BLaER1 (cell line): ENCODE data around the gene EXOC2.

Experiments
- H3K27ac ChIP-seq: shearing (Covaris generic); formaldehyde crosslinking; 2 replicates; pipeline ENCODE4 v1.8.1; 2022
- H3K27me3 ChIP-seq: shearing (Covaris generic); formaldehyde crosslinking; 2 replicates; pipeline ENCODE4 v1.8.1; 2022
- H3K36me3 ChIP-seq: shearing (Covaris generic); formaldehyde crosslinking; 2 replicates; pipeline ENCODE4 v1.8.1; 2022
- H3K4me1 ChIP-seq: shearing (Covaris generic); formaldehyde crosslinking; 2 replicates; pipeline ENCODE4 v1.8.1; 2022
- H3K4me2 ChIP-seq: shearing (Covaris generic); formaldehyde crosslinking; 2 replicates; pipeline ENCODE4 v1.8.1; 2022
- H3K4me3 ChIP-seq: shearing (Covaris generic); formaldehyde crosslinking; 2 replicates; pipeline ENCODE4 v1.8.1; 2022
- H3K9ac ChIP-seq: shearing (Covaris generic); formaldehyde crosslinking; 2 replicates; pipeline ENCODE4 v1.8.1; 2022
- H3K9me3 ChIP-seq: shearing (Covaris generic); formaldehyde crosslinking; 2 replicates; pipeline ENCODE4 v1.8.1; 2022
- H4K20me1 ChIP-seq: shearing (Covaris generic); formaldehyde crosslinking; 2 replicates; pipeline ENCODE4 v1.8.1; 2022
- Cebpa-rat ChIP-seq: shearing (Covaris generic); IDR thresholded peaks from 2 replicates; pipeline ENCODE4 v1.8.1; 2022

The EXOC2 gene

DNA sequence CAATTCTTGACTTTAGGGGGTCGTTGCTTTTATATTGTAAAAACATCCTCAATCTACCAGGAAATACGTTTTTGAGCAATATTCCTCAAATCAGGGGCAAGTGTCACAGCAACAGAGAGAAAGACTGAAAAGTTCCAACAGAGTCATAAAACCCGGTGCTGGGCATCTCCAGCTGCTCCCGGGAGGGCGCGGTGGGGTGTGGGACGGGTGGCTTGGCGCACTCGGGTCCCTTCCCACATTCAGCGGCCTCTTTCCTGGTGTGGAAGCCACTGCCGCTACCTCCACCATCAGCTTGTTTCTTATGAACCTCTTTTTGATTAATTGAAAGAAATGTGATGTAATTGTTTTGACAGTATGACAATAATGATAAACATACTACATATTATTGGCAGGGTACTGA is 203.2 kb downstream of the EXOC2 start:
- peak overlapping the region; percentile 33; the same call in 1 of the 2 replicates for H3K9ac ChIP-seq
- no peaks in the 10 kb centered on the region for H4K20me1 ChIP-seq
- TF ChIP-seq Cebpa-rat = no peak
- H3K36me3 ChIP-seq = peaks cover 19% of the 10 kb centered on the region; the same call in 1 of the 2 replicates
- peaks cover 26% of the 10 kb centered on the region for H3K9me3 ChIP-seq
- peak overlapping the region; percentile 59 for H3K27ac ChIP-seq
- peaks cover 96% of the 10 kb centered on the region for H3K4me1 ChIP-seq
- H3K4me3 ChIP-seq = no peak overlapping the region
- H3K27me3 ChIP-seq = no peaks in the 10 kb centered on the region
- peak overlapping the region; percentile 84 for H3K4me2 ChIP-seq

DNA sequence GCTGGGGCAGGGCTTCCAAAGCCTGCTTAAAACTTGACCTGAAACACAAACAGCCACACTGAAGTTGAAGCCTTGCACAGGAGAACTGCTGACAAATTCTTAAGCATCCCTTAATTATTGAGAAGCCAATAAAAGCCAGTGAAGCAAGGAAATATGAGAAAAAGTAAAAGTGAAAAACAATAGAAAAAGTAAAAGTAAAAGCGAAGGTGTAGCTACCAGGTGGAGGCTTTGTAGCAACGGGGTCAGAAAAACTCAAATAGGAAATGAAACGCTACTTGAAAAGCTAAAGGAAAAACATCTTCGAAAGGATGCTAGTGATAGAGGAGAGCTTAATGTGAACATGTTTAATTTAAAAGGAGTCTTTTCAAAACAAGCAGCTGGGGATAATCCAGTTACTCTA is 203.9 kb downstream of the EXOC2 start:
- Histone ChIP-seq H4K20me1 (no peaks in the 10 kb centered on the region), H3K4me3 (no peak overlapping the region), H3K4me1 (peaks cover 90% of the 10 kb centered on the region), H3K9me3 (peaks cover 33% of the 10 kb centered on the region), H3K4me2 (peak overlapping the region; percentile 84), H3K27me3 (no peaks in the 10 kb centered on the region), H3K27ac (peak overlapping the region; percentile 59), H3K9ac (peak overlapping the region; percentile 33; the same call in 1 of the 2 replicates), H3K36me3 (peaks cover 25% of the 10 kb centered on the region; the same call in 1 of the 2 replicates)
- no peak for TF ChIP-seq Cebpa-rat

DNA sequence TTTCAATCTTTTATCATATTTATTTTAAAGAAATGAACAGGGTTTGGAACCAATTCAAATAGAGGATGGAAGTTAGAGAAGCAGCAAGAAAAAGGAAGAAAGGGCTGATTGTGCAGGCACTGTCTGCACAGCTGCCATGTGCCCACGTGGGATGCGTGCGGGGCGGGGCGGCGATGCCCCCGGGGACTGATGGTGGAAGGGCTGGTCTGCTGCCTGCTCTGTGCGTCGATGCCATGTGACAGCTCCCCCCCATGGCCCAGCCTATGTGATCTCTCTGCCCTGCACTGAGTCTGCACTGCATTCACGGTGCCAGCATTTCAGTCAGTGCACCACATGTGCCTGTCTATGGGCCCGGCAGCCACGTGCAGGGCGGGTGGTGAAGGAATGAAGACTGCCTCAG is 205.0 kb downstream of the EXOC2 start:
- Histone ChIP-seq H3K4me3 (0 out of 2 replicates have a peak overlapping the region, but pooled peaks have one; percentile 8), H3K9me3 (peaks cover 38% of the 10 kb centered on the region), H3K9ac (no peak overlapping the region), H3K36me3 (peaks cover 25% of the 10 kb centered on the region; the same call in 1 of the 2 replicates), H3K4me1 (peaks cover 87% of the 10 kb centered on the region), H4K20me1 (no peaks in the 10 kb centered on the region), H3K4me2 (peak overlapping the region; percentile 84), H3K27ac (peak overlapping the region; percentile 59), H3K27me3 (no peaks in the 10 kb centered on the region)
- TF ChIP-seq Cebpa-rat = no peak

DNA sequence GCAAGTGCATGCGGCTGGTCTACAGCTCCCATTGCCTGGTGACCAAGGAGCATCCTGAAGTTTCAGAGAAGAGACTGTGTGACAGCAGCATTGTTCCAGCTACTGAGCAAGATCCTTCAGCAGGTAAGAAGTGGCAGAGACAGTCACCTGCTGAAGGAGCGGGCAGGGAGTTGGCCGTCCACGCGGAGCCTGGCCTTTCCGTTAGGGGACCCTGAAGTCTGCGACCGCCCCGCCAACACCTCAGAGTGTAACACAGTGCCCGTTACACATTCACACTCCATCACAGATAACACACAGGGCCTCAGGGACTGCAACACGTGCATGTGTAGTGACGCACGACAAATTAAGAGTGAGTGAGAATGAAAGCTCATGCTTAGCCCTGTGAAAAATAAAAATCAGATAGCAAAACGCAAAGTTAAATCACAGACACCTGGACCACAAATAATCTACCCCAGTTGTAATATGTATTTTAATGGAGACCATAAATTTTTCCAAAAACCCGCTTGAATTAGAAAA is 207.2 kb downstream of the EXOC2 start:
- Histone ChIP-seq H3K4me2 (peak overlapping the region; percentile 71), H3K27me3 (no peaks in the 10 kb centered on the region)

DNA sequence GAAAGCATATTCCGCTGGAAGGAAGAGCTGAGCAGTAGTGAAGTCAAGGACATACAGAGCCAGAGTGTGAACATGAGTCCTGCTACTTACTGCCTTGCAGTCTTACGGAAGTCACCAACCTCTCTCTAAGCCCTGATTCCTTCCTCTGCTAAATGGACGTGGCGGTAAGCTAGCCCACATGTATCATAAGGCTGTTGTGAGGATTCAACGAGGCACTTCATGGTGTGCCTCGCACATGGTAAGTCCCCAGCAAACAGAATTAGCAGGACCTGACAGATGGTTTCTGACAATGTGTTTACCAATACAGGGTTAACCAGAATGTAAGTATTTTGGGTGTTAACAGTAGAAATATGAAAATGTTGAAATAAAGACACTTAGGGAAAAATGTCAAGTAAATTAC is 208.2 kb downstream of the EXOC2 start:
- H3K9ac ChIP-seq = no peak overlapping the region
- no peak overlapping the region for H3K4me2 ChIP-seq
- H3K27ac ChIP-seq = no peak overlapping the region
- H3K27me3 ChIP-seq = no peaks in the 10 kb centered on the region
- H4K20me1 ChIP-seq = no peaks in the 10 kb centered on the region
- H3K4me3 ChIP-seq = no peak overlapping the region
- H3K9me3 ChIP-seq = peaks cover 28% of the 10 kb centered on the region
- peaks cover 18% of the 10 kb centered on the region; the same call in 1 of the 2 replicates for H3K36me3 ChIP-seq
- TF ChIP-seq Cebpa-rat = no peak
- H3K4me1 ChIP-seq = peaks cover 60% of the 10 kb centered on the region

More for the DNA sequence above, 207.2 kb downstream of the EXOC2 start:
- Histone ChIP-seq H3K9me3 (peaks cover 28% of the 10 kb centered on the region), H3K36me3 (peaks cover 18% of the 10 kb centered on the region; the same call in 1 of the 2 replicates), H3K9ac (no peak overlapping the region), H3K27ac (peak overlapping the region; percentile 56), H3K4me1 (peaks cover 69% of the 10 kb centered on the region), H4K20me1 (no peaks in the 10 kb centered on the region), H3K4me3 (0 out of 2 replicates have a peak overlapping the region, but pooled peaks have one; percentile 19)
- no peak for TF ChIP-seq Cebpa-rat

DNA sequence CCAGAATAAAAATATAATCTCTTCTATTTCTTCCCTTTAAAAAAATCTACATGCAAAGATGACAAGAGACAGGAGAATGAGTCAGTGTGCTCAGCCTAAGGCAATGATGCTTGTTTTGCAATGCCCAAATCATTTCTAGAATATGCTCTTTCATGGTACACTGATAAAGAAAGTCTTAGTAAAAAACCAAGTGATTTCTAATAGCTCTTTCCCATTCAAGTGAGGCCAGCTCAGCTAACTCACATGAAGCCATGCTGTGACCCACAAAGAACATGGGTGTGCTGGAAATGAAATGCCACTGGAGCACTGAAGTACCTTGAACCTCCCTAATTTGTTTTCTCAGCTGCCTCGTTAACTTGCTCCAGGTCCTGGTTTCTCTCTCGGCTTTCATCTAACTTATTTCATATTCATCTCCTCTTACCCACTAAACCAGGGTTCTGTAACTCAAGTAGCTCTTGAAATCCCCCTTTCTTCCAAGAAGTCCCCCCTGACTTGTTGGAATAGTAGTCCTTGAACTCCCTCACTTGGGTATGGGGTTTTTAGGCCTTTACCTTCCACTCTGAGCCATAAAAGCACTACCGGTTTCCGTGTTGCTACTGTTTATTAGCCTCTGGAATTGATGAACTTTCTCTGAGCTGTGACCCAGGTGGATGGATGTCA is 208.7 kb downstream of the EXOC2 start:
- peaks cover 28% of the 10 kb centered on the region for H3K9me3 ChIP-seq
- TF ChIP-seq Cebpa-rat = no peak
- no peak overlapping the region for H3K27ac ChIP-seq
- no peak overlapping the region for H3K4me3 ChIP-seq
- H3K36me3 ChIP-seq = peaks cover 18% of the 10 kb centered on the region; the same call in 1 of the 2 replicates
- H3K9ac ChIP-seq = no peak overlapping the region
- peaks cover 54% of the 10 kb centered on the region for H3K4me1 ChIP-seq
- no peaks in the 10 kb centered on the region for H4K20me1 ChIP-seq
- H3K27me3 ChIP-seq = no peaks in the 10 kb centered on the region
- no peak overlapping the region for H3K4me2 ChIP-seq

DNA sequence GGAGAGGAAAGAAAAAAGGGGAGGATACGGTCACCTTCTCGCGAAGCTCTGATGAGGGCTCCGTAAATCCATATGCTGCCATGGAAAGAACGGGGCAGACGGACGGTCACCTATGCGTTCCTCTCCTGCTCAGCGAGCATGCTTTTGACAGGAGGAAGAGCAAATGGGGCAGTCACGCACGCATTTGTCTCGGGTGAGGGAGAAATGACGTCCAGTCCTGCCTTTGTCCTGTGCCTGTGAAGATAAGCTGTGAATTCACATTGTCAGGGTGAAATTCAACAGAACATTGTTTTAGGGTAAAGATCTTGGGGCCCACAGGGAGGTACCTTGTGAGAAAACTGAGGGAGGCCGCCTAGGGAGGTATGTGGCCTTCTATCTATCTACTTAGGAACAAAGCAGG is 217.6 kb downstream of the EXOC2 start:
- Histone ChIP-seq H3K9me3 (no peaks in the 10 kb centered on the region), H4K20me1 (no peaks in the 10 kb centered on the region), H3K9ac (no peak overlapping the region; the same call in 1 of the 2 replicates), H3K27ac (peak overlapping the region; percentile 49), H3K36me3 (no peaks in the 10 kb centered on the region), H3K27me3 (no peaks in the 10 kb centered on the region), H3K4me2 (peak overlapping the region; percentile 84), H3K4me3 (peak overlapping the region; percentile 27; the same call in 1 of the 2 replicates), H3K4me1 (peaks cover 69% of the 10 kb centered on the region)
- TF ChIP-seq Cebpa-rat = no peak

DNA sequence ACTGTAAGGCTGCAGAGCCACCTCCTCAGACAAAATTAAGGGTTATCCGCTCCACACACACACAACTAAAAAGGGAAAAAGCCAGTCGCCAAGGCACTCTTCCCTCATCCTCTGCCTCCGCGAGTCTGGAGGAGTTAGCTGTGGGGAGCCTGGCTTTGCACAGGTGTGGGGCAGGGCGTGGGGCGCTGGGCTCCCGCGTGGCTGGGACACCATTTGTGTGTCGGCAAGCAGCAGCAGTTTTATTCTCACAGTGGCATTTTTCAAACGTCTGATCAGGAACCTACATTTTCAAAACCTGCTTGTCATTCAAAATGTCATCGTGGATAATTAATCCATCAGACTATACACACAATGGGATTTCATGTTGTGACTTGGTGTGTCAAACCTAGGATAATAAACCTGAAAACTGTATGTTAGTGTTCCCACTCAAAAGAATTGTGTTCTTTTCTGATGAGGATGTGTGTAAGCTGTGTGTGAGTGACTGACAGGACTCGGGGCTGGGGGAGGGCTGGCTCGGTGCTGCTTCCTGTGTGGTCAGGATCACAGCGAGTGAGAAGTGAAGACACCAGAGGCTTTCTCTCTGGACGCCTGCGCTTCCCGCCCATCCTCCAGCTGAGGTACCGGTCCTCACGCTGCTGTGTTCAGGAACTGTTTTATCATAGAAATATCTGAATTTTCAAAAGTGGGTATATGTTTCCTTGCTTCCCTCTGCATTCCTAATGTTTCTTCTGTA is 218.3 kb downstream of the EXOC2 start:
- Histone ChIP-seq H3K4me3 (peak overlapping the region; percentile 27; the same call in 1 of the 2 replicates), H4K20me1 (no peaks in the 10 kb centered on the region), H3K9ac (peak overlapping the region; percentile 56; the same call in 1 of the 2 replicates), H3K4me1 (peaks cover 73% of the 10 kb centered on the region), H3K4me2 (peak overlapping the region; percentile 84), H3K27me3 (no peaks in the 10 kb centered on the region), H3K36me3 (no peaks in the 10 kb centered on the region), H3K9me3 (no peaks in the 10 kb centered on the region), H3K27ac (peak overlapping the region; percentile 74)
- no peak for TF ChIP-seq Cebpa-rat

DNA sequence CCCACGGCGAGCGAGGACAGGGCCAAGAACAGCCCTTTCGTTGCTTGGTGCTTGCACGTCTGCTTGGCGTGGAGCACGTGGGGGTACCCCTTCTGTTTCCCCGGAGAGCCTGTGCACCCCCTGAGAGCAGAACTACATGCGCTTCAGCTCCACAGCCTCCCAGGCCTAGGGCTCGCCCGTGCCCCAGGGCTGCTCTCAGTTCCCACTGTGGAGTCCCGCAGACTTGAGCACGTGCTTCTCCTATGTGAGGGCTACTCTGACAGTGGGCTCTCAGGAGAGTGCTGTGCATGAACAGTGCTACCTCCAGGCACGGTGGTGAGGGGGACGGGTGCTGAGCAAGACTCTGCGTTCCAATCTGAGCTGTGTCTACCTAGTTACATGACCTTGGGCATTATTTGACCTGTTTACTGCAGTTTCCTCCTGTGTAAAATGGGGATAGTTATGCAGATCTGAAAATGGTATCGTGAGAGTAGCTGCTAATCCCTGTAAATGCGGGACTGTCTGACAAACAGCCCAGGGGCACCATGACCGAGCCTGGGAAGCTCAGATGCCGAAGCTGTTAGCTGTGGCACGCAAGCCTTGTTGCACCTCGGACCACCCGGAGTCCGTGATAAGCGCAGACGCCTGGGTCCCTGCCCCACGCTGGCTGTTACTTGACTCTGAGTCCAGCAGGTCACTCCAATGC is 219.0 kb downstream of the EXOC2 start:
- peak overlapping the region; percentile 84 for H3K4me2 ChIP-seq

More for the DNA sequence above, 219.0 kb downstream of the EXOC2 start:
- Histone ChIP-seq H3K4me3 (0 out of 2 replicates have a peak overlapping the region, but pooled peaks have one; percentile 27), H3K36me3 (no peaks in the 10 kb centered on the region), H3K27ac (peak overlapping the region; percentile 74), H3K27me3 (no peaks in the 10 kb centered on the region), H3K9me3 (no peaks in the 10 kb centered on the region), H4K20me1 (no peaks in the 10 kb centered on the region), H3K9ac (peak overlapping the region; percentile 56; the same call in 1 of the 2 replicates), H3K4me1 (peaks cover 73% of the 10 kb centered on the region)
- TF ChIP-seq Cebpa-rat = no peak
